Neural cell (in vitro differentiated cells): Measurements from ENCODE around the gene GALNT16. TPM values are rescaled to one million over a fixed set of nuclear protein-coding genes. Genes with fewer than 3 reads are reported as not detected.

ENCODE experiments used
- H2AFZ ChIP-seq: fragments of 200-600, 300-800 bp; sonication (generic), shearing (Covaris generic); 2 replicates; pipeline ENCODE4 v1.6.0; 2014; ENCODE audit warnings: low read depth, mild to moderate bottlenecking, antibody characterized with exemption, low read length, moderate library complexity
- H3F3A ChIP-seq: fragments of 200-600 bp; shearing (Covaris generic); 2 replicates; pipeline ENCODE4 v1.6.1; 2016; ENCODE audit warnings: mild to moderate bottlenecking, moderate library complexity, mixed read lengths, antibody characterized with exemption, low read length; ENCODE audit not compliant: insufficient read depth, poor library complexity, severe bottlenecking
- H3K27ac ChIP-seq: fragments of 200-600, 300-800 bp; sonication (generic), shearing (Covaris generic); 2 replicates; pipeline ENCODE4 v1.5.1; 2014; ENCODE audit warnings: mild to moderate bottlenecking, low read length, moderate library complexity
- H3K27me3 ChIP-seq: fragments of 300-800, 200-600 bp; sonication (generic), shearing (Covaris generic); 2 replicates; pipeline ENCODE4 v1.6.0; 2014; ENCODE audit warnings: mild to moderate bottlenecking, low read depth, low read length, moderate library complexity; ENCODE audit not compliant: insufficient read depth
- H3K36me3 ChIP-seq: fragments of 300-800, 200-600 bp; sonication (generic), shearing (Covaris generic); 2 replicates; pipeline ENCODE4 v1.5.1; 2014; ENCODE audit warnings: mild to moderate bottlenecking, antibody characterized with exemption, low read length, moderate library complexity; ENCODE audit not compliant: insufficient read depth
- H3K4me2 ChIP-seq: fragments of 300-800, 200-600 bp; sonication (generic), shearing (Covaris generic); 2 replicates; pipeline ENCODE4 v1.6.0; 2014; ENCODE audit warnings: mild to moderate bottlenecking, low read length
- H3K4me3 ChIP-seq: fragments of 300-800, 200-600 bp; sonication (generic), shearing (Covaris generic); 2 replicates; pipeline ENCODE4 v1.5.1; 2014; ENCODE audit warnings: mild to moderate bottlenecking, low read length, moderate library complexity
- H3K79me2 ChIP-seq: fragments of 200-600 bp; shearing (Covaris generic); replicated peaks from 2 replicates; pipeline ENCODE4 v1.6.0; 2014; ENCODE audit warnings: mild to moderate bottlenecking, low read length, moderate library complexity; ENCODE audit not compliant: insufficient read depth
- H3K9ac ChIP-seq: fragments of 300-800, 200-600 bp; sonication (generic), shearing (Covaris generic); 2 replicates; pipeline ENCODE4 v1.6.1; 2016; ENCODE audit warnings: mild to moderate bottlenecking, low read length, mixed read lengths
- H3K9me2 ChIP-seq: fragments of 200-600 bp; shearing (Covaris generic); 2 replicates; pipeline ENCODE4 v1.6.1; 2016; ENCODE audit warnings: mild to moderate bottlenecking, low read length, mixed read lengths; ENCODE audit not compliant: insufficient read depth
- H3K9me3 ChIP-seq: fragments of 200-600, 300-800 bp; sonication (generic), shearing (Covaris generic); 2 replicates; pipeline ENCODE4 v1.6.1; 2016; ENCODE audit warnings: mild to moderate bottlenecking, mixed run types, low read length, moderate library complexity, mixed read lengths
- H4K20me1 ChIP-seq: fragments of 200-600 bp; shearing (Covaris generic); 2 replicates; pipeline ENCODE4 v1.6.1; 2016; ENCODE audit warnings: mild to moderate bottlenecking, mixed run types; ENCODE audit not compliant: insufficient read depth
- CTCF ChIP-seq: fragments of 450-650 bp; IDR thresholded peaks from 2 replicates; pipeline ENCODE4 v1.5.1; 2014; ENCODE audit warnings: antibody characterized with exemption, mild to moderate bottlenecking, moderate library complexity; ENCODE audit not compliant: poor library complexity, severe bottlenecking
- EP300 ChIP-seq: fragments of 450-650 bp; conservative IDR thresholded peaks from 2 replicates; pipeline ENCODE4 v1.6.1; 2014; ENCODE audit warnings: antibody characterized with exemption, mild to moderate bottlenecking, moderate library complexity; ENCODE audit not compliant: poor library complexity, severe bottlenecking
- EZH2 ChIP-seq: fragments of 200-600, 300-800 bp; shearing (Covaris generic), sonication (generic); IDR thresholded peaks from 2 replicates; pipeline ENCODE4 v1.6.1; 2014; ENCODE audit warnings: antibody characterized with exemption, low read length, borderline replicate concordance, mild to moderate bottlenecking; ENCODE audit not compliant: insufficient read depth, poor library complexity, severe bottlenecking
- MXI1 ChIP-seq: fragments of 450-650 bp; conservative IDR thresholded peaks from 2 replicates; pipeline ENCODE4 v1.6.1; 2014; ENCODE audit warnings: antibody characterized with exemption, mild to moderate bottlenecking; ENCODE audit not compliant: poor library complexity, severe bottlenecking
- POLR2AphosphoS5 ChIP-seq: IDR thresholded peaks from 2 replicates; pipeline ENCODE4 v1.6.1; 2012
- RAD21 ChIP-seq: fragments of 450-650 bp; conservative IDR thresholded peaks from 2 replicates; pipeline ENCODE4 v1.6.1; 2014; ENCODE audit warnings: antibody characterized with exemption, mild to moderate bottlenecking, moderate library complexity
- REST ChIP-seq: IDR thresholded peaks from 2 replicates; pipeline ENCODE4 v1.6.1; 2012; ENCODE audit warnings: borderline replicate concordance
- SMC3 ChIP-seq: fragments of 450-650 bp; conservative IDR thresholded peaks from 2 replicates; pipeline ENCODE4 v1.6.1; 2014; ENCODE audit warnings: antibody characterized with exemption, mild to moderate bottlenecking, moderate library complexity; ENCODE audit not compliant: poor library complexity
- TAF1 ChIP-seq: IDR thresholded peaks from 2 replicates; pipeline ENCODE4 v1.6.1; 2012; ENCODE audit warnings: low read depth
- polyA plus RNA-seq: library from polyadenylated mRNA; depleted of rRNA; stranded (reverse); fragments of >200 nt; gene quantifications from 2 replicates; pipeline ENCODE4 v1.2.3, GENCODE V29; 2014

The GALNT16 gene
- polyA plus RNA-seq, 1 donor from 2014 or later = 23.8 TPM

GRCh38 chr14:69363964-69364363, 104.0 kb downstream of the GALNT16 start:
- no peaks in the 10 kb centered on the region for H3K9me3 ChIP-seq

GRCh38 chr14:69364378-69364777, 104.4 kb downstream of the GALNT16 start:
- no peaks in the 10 kb centered on the region for H4K20me1 ChIP-seq
- no peak overlapping the region for H3K4me2 ChIP-seq
- H3K9me3 ChIP-seq = no peaks in the 10 kb centered on the region
- no peaks in the 10 kb centered on the region for H3K27me3 ChIP-seq
- no peaks in the 10 kb centered on the region for H3F3A ChIP-seq
- H2AFZ ChIP-seq = no peak overlapping the region
- H3K9me2 ChIP-seq = no peaks in the 10 kb centered on the region
- no peaks in the 10 kb centered on the region for H3K36me3 ChIP-seq
- H3K9ac ChIP-seq = no peak overlapping the region
- no peak overlapping the region for H3K4me3 ChIP-seq
- TF ChIP-seq REST (no peak), TAF1 (no peak), MXI1 (no peak)
- H3K79me2 ChIP-seq = no peaks in the 10 kb centered on the region
- no peak overlapping the region for H3K27ac ChIP-seq

More at GRCh38 chr14:69363964-69364363, 104.0 kb downstream of the GALNT16 start:
- H3K27ac ChIP-seq = no peak overlapping the region
- H3K9ac ChIP-seq = no peak overlapping the region
- no peaks in the 10 kb centered on the region for H3K9me2 ChIP-seq
- H3F3A ChIP-seq = no peaks in the 10 kb centered on the region
- no peaks in the 10 kb centered on the region for H4K20me1 ChIP-seq
- H3K4me2 ChIP-seq = no peak overlapping the region
- no peaks in the 10 kb centered on the region for H3K79me2 ChIP-seq
- no peak overlapping the region for H3K4me3 ChIP-seq
- TF ChIP-seq MXI1 (no peak), RAD21 (no peak), TAF1 (no peak), EZH2 (no peak), CTCF (no peak), SMC3 (no peak), POLR2AphosphoS5 (no peak), EP300 (no peak), REST (no peak)
- no peaks in the 10 kb centered on the region for H3K36me3 ChIP-seq
- no peak overlapping the region for H2AFZ ChIP-seq
- H3K27me3 ChIP-seq = no peaks in the 10 kb centered on the region
